ENCODE measurements around the gene HSH2D.

DNA sequence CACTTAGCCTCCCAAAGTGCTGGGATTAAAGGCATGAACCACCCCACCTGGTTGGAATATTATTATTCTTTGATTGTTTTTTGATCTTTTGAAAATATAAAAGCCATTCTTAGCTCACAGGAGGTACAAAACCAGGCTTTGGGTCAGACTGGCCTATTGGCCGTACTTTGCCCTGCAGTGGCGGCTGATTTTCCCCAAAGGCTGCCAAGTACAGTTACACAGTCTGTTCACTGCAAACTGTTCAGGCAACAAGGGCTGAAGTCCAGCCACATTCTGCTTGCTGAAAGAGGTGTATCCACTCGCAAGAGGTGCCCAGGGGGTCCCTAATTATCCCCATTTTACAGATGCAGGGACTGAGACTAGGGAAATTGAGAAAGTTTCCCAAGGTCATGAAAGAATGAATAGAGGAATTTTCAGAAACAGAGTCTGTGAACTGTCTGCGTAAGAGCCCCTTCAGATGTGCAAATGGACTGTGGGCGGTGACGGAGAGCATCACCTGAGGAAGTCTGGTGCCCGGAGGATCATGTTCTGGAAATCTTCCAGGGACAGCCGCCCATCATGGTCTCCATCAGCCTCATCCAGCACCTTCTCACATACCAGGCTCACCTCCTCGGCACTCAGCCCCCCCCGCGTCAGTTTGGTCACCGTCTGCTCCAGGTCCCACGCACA lies 20.9 kb downstream of the HSH2D start:
- TF ChIP-seq, protein P1, sequence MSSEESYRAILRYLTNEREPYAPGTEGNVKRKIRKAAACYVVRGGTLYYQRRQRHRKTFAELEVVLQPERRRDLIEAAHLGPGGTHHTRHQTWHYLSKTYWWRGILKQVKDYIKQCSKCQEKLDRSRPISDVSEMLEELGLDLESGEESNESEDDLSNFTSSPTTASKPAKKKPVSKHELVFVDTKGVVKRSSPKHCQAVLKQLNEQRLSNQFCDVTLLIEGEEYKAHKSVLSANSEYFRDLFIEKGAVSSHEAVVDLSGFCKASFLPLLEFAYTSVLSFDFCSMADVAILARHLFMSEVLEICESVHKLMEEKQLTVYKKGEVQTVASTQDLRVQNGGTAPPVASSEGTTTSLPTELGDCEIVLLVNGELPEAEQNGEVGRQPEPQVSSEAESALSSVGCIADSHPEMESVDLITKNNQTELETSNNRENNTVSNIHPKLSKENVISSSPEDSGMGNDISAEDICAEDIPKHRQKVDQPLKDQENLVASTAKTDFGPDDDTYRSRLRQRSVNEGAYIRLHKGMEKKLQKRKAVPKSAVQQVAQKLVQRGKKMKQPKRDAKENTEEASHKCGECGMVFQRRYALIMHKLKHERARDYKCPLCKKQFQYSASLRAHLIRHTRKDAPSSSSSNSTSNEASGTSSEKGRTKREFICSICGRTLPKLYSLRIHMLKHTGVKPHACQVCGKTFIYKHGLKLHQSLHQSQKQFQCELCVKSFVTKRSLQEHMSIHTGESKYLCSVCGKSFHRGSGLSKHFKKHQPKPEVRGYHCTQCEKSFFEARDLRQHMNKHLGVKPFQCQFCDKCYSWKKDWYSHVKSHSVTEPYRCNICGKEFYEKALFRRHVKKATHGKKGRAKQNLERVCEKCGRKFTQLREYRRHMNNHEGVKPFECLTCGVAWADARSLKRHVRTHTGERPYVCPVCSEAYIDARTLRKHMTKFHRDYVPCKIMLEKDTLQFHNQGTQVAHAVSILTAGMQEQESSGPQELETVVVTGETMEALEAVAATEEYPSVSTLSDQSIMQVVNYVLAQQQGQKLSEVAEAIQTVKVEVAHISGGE (CRISPR knock-in tag; IDR thresholded peaks at IDR 0.05), result no peak
- no peak for TF ChIP-seq NR2C2 (IDR thresholded peaks at IDR 0.05; ENCODE audit: borderline replicate concordance, control insufficient read depth, insufficient read length, low read depth)
- no peak for TF ChIP-seq GABPA (IDR thresholded peaks at IDR 0.05; ENCODE audit: low read depth)
- no peak for TF ChIP-seq CBFB (IDR thresholded peaks at IDR 0.05; ENCODE audit: low read depth)
- TF ChIP-seq ATF7 (IDR thresholded peaks at IDR 0.05; ENCODE audit: low read depth), result no peak
- TF ChIP-seq SMC3 (IDR thresholded peaks at IDR 0.05; ENCODE audit: borderline replicate concordance, low read length), result no peak
- TF ChIP-seq, protein P2, sequence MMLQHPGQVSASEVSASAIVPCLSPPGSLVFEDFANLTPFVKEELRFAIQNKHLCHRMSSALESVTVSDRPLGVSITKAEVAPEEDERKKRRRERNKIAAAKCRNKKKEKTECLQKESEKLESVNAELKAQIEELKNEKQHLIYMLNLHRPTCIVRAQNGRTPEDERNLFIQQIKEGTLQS (IDR thresholded peaks at IDR 0.05; ENCODE audit: borderline replicate concordance, extremely low read depth, low read depth, low read length), result no peak
- no peak for TF ChIP-seq POLR2AphosphoS5 (IDR thresholded peaks at IDR 0.05; ENCODE audit: low read length)
- TF ChIP-seq, protein P3, sequence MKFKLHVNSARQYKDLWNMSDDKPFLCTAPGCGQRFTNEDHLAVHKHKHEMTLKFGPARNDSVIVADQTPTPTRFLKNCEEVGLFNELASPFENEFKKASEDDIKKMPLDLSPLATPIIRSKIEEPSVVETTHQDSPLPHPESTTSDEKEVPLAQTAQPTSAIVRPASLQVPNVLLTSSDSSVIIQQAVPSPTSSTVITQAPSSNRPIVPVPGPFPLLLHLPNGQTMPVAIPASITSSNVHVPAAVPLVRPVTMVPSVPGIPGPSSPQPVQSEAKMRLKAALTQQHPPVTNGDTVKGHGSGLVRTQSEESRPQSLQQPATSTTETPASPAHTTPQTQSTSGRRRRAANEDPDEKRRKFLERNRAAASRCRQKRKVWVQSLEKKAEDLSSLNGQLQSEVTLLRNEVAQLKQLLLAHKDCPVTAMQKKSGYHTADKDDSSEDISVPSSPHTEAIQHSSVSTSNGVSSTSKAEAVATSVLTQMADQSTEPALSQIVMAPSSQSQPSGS (IDR thresholded peaks at IDR 0.05; ENCODE audit: low read length), result no peak
- TF ChIP-seq, protein P4, sequence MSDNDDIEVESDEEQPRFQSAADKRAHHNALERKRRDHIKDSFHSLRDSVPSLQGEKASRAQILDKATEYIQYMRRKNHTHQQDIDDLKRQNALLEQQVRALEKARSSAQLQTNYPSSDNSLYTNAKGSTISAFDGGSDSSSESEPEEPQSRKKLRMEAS (IDR thresholded peaks at IDR 0.05; ENCODE audit: low read depth, low read length), result no peak
- TF ChIP-seq EP300 (IDR thresholded peaks at IDR 0.05; ENCODE audit: borderline replicate concordance in 1 of 2, control insufficient read depth in 1 of 2, low read depth in 2 of 2, low read length in 2 of 2), result no peak
- TF ChIP-seq, protein P5, sequence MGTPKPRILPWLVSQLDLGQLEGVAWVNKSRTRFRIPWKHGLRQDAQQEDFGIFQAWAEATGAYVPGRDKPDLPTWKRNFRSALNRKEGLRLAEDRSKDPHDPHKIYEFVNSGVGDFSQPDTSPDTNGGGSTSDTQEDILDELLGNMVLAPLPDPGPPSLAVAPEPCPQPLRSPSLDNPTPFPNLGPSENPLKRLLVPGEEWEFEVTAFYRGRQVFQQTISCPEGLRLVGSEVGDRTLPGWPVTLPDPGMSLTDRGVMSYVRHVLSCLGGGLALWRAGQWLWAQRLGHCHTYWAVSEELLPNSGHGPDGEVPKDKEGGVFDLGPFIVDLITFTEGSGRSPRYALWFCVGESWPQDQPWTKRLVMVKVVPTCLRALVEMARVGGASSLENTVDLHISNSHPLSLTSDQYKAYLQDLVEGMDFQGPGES (IDR thresholded peaks at IDR 0.05), result no peak
